Choroid plexus epithelial cell (primary cell): Measurements from ENCODE around the gene IRF2BP1.
A peak's percentile ranks its signal among the peaks of the same experiment; 100 is the strongest.
"Not testable (repeated sequence)": the region's sequence is repeated elsewhere in the genome, so short reads cannot be mapped to it uniquely, and the experiment has no call there.

Experiments used
- DNase-seq: peaks from one replicate; pipeline ENCODE4 v3.0.0-alpha.2; 2010; ENCODE audit warnings: low read depth
- H3K4me3 ChIP-seq: 2 replicates; pipeline ENCODE4 v1.5.1; 2011; ENCODE audit warnings: low read depth, mild to moderate bottlenecking, control low read depth, low read length, moderate library complexity
- TF ChIP-seq, protein P1 (sequence below): conservative IDR thresholded peaks from 2 replicates; pipeline ENCODE4 v1.5.1; 2011; ENCODE audit warnings: low read depth, mild to moderate bottlenecking, control low read depth, inconsistent platforms, low read length, moderate library complexity

Gene IRF2BP1

DNA sequence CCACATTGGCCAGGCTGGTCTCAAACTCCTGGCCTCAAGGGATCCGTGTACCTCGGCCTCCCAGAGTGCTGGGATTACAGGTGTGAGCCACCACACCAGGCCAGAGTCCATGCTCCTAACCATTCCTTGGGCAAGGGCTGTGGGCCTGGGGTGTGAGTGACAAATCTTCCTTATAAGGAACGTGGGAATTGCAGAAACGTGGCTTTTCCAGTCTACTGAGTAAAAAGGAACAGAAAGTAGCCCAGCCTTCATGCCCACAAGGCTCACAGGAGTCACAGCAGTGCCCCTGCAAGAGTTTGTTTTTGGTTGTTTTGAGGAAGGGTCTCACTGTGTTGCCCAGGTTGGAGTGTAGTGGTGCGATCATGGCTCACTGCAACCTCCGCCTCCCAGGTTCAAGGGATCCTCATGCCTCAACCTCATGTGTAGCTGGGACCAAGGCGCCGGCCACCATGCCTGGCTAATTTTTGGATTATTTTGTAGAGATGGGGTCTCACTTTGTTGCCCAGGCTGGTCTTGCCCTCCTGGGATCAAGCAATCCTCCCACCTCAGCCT, 11.4 kb upstream of the IRF2BP1 start:
- TF ChIP-seq, protein P1, sequence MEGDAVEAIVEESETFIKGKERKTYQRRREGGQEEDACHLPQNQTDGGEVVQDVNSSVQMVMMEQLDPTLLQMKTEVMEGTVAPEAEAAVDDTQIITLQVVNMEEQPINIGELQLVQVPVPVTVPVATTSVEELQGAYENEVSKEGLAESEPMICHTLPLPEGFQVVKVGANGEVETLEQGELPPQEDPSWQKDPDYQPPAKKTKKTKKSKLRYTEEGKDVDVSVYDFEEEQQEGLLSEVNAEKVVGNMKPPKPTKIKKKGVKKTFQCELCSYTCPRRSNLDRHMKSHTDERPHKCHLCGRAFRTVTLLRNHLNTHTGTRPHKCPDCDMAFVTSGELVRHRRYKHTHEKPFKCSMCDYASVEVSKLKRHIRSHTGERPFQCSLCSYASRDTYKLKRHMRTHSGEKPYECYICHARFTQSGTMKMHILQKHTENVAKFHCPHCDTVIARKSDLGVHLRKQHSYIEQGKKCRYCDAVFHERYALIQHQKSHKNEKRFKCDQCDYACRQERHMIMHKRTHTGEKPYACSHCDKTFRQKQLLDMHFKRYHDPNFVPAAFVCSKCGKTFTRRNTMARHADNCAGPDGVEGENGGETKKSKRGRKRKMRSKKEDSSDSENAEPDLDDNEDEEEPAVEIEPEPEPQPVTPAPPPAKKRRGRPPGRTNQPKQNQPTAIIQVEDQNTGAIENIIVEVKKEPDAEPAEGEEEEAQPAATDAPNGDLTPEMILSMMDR = no peak
- H3K4me3 ChIP-seq = no peak overlapping the region
- no peak for DNase-seq

DNA sequence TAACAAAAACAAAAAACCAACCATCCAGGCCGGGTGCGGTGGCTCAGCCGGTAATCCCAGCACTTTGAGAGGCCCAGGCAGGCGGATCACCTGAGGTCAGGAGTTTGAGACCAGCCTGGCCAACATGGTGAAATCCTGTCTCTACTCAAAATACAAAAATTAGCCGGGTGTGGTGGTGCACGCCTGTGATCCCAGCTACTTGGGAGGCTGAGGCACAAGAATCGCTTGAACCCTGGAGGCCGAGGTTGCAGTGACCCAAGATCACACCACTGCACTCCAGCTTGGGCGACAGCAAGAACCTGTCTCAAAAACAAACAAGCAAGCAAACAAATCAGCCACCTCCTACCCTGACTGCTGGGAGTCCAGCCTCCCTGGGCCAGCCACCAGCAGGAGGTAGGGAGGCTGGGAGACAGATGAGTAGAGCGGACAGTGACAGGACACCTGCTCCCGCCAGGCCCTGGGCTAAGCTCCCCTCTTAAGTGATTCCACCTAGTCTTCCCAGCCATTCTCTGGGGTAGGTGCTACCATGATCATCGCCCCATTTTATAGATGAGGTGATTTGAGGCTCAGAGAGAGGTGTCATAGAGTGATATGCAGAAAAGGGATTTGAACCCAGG, 10.2 kb upstream of the IRF2BP1 start:
- DNase-seq, H3K4me3 ChIP-seq: not testable (repeated sequence)

DNA sequence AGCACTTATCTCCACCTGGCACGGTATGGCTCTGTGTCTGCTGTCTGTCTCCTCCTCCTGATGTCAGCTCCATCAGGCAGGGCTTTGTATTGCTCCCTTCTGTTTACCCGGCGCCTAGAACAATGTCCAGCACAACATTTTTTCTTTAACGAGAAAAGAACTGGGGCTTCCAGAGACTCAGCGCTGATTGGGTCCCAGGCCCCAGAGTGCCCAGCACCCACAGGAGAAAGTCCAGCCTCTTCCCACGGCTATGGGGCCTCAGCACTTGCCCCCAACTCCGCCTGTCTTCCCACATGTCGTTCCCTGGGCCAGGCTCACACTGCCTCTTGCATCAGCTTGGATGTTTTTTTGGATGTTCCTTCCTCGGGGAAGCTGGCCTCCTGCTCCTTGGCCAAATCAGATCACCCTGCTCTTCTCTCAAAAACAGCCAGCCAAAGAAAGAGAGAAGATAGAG, 9.6 kb upstream of the IRF2BP1 start:
- no peak for DNase-seq
- TF ChIP-seq, protein P1 = no peak
- no peak overlapping the region for H3K4me3 ChIP-seq

DNA sequence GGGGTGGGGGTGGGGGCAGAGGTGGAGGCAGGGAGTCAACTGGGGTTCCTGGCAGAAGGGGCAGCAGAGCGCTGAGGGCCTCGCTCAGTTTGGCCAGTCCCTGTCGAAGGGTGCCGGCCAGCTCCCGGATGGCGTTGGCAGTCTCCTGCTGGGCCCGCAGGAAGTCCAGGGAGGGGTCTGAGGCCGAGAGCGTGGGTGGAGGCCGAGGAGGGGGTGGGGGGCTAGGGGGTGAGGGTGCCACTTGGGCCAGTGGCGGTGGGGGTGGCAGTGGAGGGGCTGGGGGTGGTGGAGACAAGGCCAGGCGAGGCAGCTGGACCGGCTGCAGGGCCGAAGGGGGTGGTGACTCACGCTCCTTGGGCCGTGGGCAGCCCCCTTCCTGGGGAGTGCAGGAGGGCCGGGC, 4.9 kb upstream of the IRF2BP1 start:
- no peak for DNase-seq
- H3K4me3 ChIP-seq = no peak overlapping the region
- TF ChIP-seq, protein P1 = no peak

DNA sequence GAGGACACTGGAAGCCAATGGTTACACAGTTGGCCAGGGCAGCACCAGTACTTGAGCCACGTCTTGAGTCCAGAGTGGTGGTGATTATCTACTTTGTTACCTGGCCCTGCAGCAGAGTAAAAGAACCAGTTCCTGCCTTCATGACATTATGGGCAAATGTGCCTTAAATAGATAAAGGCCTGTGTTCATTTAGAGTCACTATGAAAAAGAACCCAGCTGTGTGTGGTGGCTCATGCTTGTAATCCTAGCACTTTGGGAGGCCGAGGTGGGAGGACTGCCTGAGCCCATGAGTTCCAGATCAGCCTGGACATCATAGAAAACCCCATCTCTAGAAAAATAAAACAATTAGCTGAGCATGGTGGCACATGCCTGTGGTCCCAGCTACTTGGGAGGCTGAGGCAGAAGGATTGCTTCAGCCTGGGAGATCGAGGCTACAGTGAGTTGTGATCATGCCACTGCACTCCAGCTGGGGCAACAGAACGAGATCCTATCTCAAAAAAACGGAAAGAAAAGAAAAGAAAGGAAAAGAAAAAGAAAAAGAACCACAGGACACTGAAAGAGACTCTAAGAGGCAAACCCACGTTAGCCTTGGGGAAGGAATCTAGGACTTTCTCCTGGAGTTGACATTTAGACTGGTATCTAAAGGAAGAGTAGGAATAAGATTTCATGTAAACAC, 3.4 kb upstream of the IRF2BP1 start:
- TF ChIP-seq, protein P1 = no peak
- DNase-seq = no peak
- H3K4me3 ChIP-seq = no peak overlapping the region

DNA sequence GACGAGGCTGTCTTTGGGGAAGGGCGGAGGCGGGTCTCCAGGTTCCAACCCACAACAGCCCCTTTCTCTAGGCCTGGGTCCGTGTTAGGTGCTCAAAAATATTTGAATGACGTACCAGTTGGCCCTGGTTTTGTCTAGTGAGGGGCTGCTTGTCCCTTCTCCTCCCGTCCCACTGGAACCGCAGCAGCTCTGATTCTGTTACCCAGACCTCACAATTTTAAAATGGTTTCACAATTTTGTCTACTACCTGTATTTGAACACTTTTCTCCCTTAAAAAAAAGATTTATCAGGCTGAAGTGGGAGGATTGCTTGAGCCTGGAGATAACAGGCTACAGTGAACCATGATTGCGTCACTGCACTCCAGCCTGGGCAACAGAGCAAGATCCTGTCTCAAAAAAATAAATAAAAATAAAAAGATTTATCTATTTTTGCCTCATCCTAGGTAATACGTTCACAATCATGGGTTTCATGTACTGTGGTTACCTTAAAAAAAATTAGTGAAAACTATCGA, 1.3 kb upstream of the IRF2BP1 start:
- no peak for DNase-seq
- TF ChIP-seq, protein P1 = no peak
- H3K4me3 ChIP-seq = peak overlapping the region; percentile 63

DNA sequence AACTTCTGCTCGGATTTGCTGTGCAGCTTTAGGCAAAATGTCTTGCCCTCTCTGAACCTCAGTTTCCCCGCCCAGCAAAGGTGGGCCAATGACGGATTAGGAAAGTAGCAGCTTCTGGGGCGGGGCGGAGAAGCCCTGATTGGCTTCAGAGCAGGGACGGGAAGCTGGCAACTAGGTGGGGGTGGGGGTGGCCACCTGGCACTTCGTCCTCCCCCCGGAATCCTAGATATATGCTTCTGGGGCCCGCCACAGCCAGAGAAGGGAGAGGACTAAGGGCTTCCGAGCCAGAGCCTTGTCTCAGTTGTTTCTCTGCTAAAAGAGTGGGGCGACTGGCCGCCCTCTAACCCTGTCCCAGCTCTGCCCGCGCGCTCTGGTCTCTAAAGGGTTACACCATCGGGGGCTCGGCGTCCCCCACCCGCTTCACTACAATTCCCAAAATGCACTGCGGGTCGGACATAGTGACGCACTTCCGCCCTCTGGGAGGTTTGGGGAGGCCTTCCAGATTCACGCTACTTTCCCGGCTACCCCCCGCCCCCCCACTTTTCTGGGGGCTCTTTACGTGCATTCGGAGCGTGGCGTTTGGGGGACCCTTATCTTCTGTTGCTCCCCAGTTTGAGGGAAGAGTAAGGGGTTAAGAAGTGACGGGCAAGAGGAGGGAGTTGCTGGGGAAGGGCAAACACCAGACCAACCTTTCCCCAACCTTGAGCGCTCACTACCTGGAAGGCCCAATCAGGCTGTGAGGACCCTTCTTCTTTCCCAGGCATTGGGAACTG, 672 bp upstream of the IRF2BP1 start:
- TF ChIP-seq, protein P1 = no peak
- peak; percentile 97 for DNase-seq
- peak overlapping the region; percentile 63 for H3K4me3 ChIP-seq
